ENCODE results near the gene TAMALIN.

TAMALIN gene

GRCh38 chr12:52007982-52008510, 1.3 kb downstream of the TAMALIN start:
- Histone ChIP-seq H3K27me3 (ENCODE audit: low read length) (no peaks in the 10 kb centered on the region), H3K9ac (ENCODE audit: low read length) (no peak overlapping the region), H3F3A (ENCODE audit: insufficient read depth) (no peaks in the 10 kb centered on the region), H3K27ac (ENCODE audit: low read depth, low read length) (no peak overlapping the region), H4K20me1 (ENCODE audit: low read depth, low read length) (no peaks in the 10 kb centered on the region), H3K4me2 (ENCODE audit: low read depth, low read length, poor library complexity, severe bottlenecking) (no peak overlapping the region), H2AFZ (ENCODE audit: low read depth, low read length, severe bottlenecking) (no peak overlapping the region), H3K9me3 (ENCODE audit: insufficient read depth, low read length) (no peaks in the 10 kb centered on the region), H3K79me2 (ENCODE audit: insufficient read depth, low read length) (no peaks in the 10 kb centered on the region), H3K9me2 (replicated peaks; ENCODE audit: insufficient read depth, low read length) (no peaks in the 10 kb centered on the region), H3K36me3 (ENCODE audit: low read length) (no peaks in the 10 kb centered on the region), H3K4me3 (ENCODE audit: insufficient read depth, low read length, poor library complexity, severe bottlenecking) (no peak overlapping the region)
- TF ChIP-seq EZH2phosphoT487 (conservative IDR thresholded peaks at IDR 0.05; ENCODE audit: low read length) = no peak
- TF ChIP-seq CTCF (IDR thresholded peaks at IDR 0.05; ENCODE audit: insufficient read depth, low read length, poor library complexity, severe bottlenecking) = no peak

- Histone ChIP-seq H2AFZ (ENCODE audit: low read depth, low read length, severe bottlenecking) (no peak overlapping the region), H3K9ac (ENCODE audit: low read length) (no peak overlapping the region), H4K20me1 (ENCODE audit: low read depth, low read length) (no peaks in the 10 kb centered on the region), H3K27ac (ENCODE audit: low read depth, low read length) (no peak overlapping the region), H3F3A (ENCODE audit: insufficient read depth) (no peaks in the 10 kb centered on the region), H3K27me3 (ENCODE audit: low read length) (no peaks in the 10 kb centered on the region), H3K36me3 (ENCODE audit: low read length) (no peaks in the 10 kb centered on the region), H3K9me3 (ENCODE audit: insufficient read depth, low read length) (no peaks in the 10 kb centered on the region), H3K4me3 (ENCODE audit: insufficient read depth, low read length, poor library complexity, severe bottlenecking) (no peak overlapping the region), H3K79me2 (ENCODE audit: insufficient read depth, low read length) (no peaks in the 10 kb centered on the region), H3K4me2 (ENCODE audit: low read depth, low read length, poor library complexity, severe bottlenecking) (no peak overlapping the region), H3K9me2 (replicated peaks; ENCODE audit: insufficient read depth, low read length) (no peaks in the 10 kb centered on the region)
- TF ChIP-seq EZH2phosphoT487 (conservative IDR thresholded peaks at IDR 0.05; ENCODE audit: low read length) = no peak
- TF ChIP-seq CTCF (IDR thresholded peaks at IDR 0.05; ENCODE audit: insufficient read depth, low read length, poor library complexity, severe bottlenecking) = no peak
Measured at GRCh38 chr12:52009081-52009751, 2.5 kb downstream of the TAMALIN start.

GRCh38 chr12:52010152-52010622, 3.4 kb downstream of the TAMALIN start:
- no peak overlapping the region for H3K4me2 ChIP-seq (ENCODE audit: low read depth, low read length, poor library complexity, severe bottlenecking)
- no peak overlapping the region for H3K9ac ChIP-seq (ENCODE audit: low read length)
- H3K36me3 ChIP-seq (ENCODE audit: low read length) = no peaks in the 10 kb centered on the region
- no peak overlapping the region for H3K4me3 ChIP-seq (ENCODE audit: insufficient read depth, low read length, poor library complexity, severe bottlenecking)
- H3K27ac ChIP-seq (ENCODE audit: low read depth, low read length) = no peak overlapping the region
- H3K9me2 ChIP-seq (replicated peaks; ENCODE audit: insufficient read depth, low read length) = no peaks in the 10 kb centered on the region
- no peak overlapping the region for H2AFZ ChIP-seq (ENCODE audit: low read depth, low read length, severe bottlenecking)
- H3K79me2 ChIP-seq (ENCODE audit: insufficient read depth, low read length) = no peaks in the 10 kb centered on the region
- no peaks in the 10 kb centered on the region for H3F3A ChIP-seq (ENCODE audit: insufficient read depth)
- TF ChIP-seq CTCF (IDR thresholded peaks at IDR 0.05; ENCODE audit: insufficient read depth, low read length, poor library complexity, severe bottlenecking) (no peak), EZH2phosphoT487 (conservative IDR thresholded peaks at IDR 0.05; ENCODE audit: low read length) (no peak)
- H3K9me3 ChIP-seq (ENCODE audit: insufficient read depth, low read length) = no peaks in the 10 kb centered on the region
- no peaks in the 10 kb centered on the region for H4K20me1 ChIP-seq (ENCODE audit: low read depth, low read length)
- H3K27me3 ChIP-seq (ENCODE audit: low read length) = no peaks in the 10 kb centered on the region
